ENCODE measurements around the gene IL32.

DNA sequence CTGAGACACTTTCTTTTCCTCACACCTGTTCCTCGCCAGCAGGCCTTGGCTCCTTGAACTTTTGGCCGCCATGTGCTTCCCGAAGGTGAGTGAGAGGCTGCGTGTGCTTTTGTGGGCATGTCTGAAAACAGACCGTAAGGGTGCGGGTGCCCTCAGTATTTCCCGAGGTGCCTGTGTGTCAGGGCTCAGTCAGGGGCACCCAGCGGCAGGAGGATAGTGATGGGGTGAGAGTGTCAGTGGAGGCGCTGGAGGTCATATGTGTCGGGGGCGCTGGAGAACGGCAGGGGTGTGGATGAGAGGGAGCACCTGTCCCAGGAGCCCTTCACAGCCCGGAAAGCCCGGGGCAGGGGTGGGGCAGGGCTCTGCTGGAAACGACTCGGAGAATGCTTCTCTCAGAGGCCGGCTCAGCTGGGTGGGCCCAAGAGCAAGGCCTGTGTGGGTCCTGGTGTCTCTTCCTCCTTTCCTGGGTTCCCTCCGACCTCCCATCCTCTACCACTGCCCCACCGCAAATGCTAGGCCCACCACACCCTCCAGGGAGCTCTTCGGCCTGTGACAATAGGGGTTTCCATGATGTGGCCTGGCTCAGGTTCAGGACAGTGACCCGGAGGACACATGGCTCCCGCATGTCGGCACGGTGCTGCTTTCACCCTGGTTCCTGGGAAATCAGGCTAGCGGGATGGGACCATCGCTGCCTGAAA lies 451 bp downstream of the IL32 start:
- TF ChIP-seq POLR2A (IDR thresholded peaks at IDR 0.05) (no peak), POLR2AphosphoS5 (IDR thresholded peaks at IDR 0.05) (no peak), EP300 (IDR thresholded peaks at IDR 0.05) (no peak)
- TF ChIP-seq, protein P1, sequence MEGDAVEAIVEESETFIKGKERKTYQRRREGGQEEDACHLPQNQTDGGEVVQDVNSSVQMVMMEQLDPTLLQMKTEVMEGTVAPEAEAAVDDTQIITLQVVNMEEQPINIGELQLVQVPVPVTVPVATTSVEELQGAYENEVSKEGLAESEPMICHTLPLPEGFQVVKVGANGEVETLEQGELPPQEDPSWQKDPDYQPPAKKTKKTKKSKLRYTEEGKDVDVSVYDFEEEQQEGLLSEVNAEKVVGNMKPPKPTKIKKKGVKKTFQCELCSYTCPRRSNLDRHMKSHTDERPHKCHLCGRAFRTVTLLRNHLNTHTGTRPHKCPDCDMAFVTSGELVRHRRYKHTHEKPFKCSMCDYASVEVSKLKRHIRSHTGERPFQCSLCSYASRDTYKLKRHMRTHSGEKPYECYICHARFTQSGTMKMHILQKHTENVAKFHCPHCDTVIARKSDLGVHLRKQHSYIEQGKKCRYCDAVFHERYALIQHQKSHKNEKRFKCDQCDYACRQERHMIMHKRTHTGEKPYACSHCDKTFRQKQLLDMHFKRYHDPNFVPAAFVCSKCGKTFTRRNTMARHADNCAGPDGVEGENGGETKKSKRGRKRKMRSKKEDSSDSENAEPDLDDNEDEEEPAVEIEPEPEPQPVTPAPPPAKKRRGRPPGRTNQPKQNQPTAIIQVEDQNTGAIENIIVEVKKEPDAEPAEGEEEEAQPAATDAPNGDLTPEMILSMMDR (IDR thresholded peaks at IDR 0.05): no peak

Measured in gastroesophageal sphincter (tissue), 3 donors.